Adipocyte (in vitro differentiated cells): ENCODE data around the gene MTF2.
"Not testable (repeated sequence)": the region's sequence is repeated elsewhere in the genome, so short reads cannot be mapped to it uniquely, and the experiment has no call there.

ENCODE experiments used
- DNase-seq: peaks from one replicate; pipeline ENCODE4 v3.0.0-alpha.2; 2015; ENCODE audit warnings: low read depth
- H3K27me3 ChIP-seq: replicated peaks from 2 replicates; pipeline ENCODE4 v1.7.0; 2013; ENCODE audit warnings: mild to moderate bottlenecking, low read length, moderate library complexity; ENCODE audit not compliant: control insufficient read depth, insufficient read depth
- H3K36me3 ChIP-seq: 2 replicates; pipeline ENCODE4 v1.7.0; 2013; ENCODE audit warnings: low read length, mild to moderate bottlenecking, moderate library complexity; ENCODE audit not compliant: control insufficient read depth, insufficient read depth, severe bottlenecking
- H3K4me1 ChIP-seq: 2 replicates; pipeline ENCODE4 v1.7.0; 2013; ENCODE audit warnings: mild to moderate bottlenecking, low read length, moderate library complexity; ENCODE audit not compliant: control insufficient read depth, insufficient read depth
- H3K4me3 ChIP-seq: 2 replicates; pipeline ENCODE4 v1.7.0; 2013; ENCODE audit warnings: mild to moderate bottlenecking, low read length, moderate library complexity
- H3K9ac ChIP-seq: 2 replicates; pipeline ENCODE4 v1.7.0; 2013; ENCODE audit warnings: mild to moderate bottlenecking, low read length, moderate library complexity
- H3K9me3 ChIP-seq: 2 replicates; pipeline ENCODE4 v1.7.0; 2013; ENCODE audit warnings: mild to moderate bottlenecking, low read length, moderate library complexity; ENCODE audit not compliant: control insufficient read depth

The MTF2 gene

DNA sequence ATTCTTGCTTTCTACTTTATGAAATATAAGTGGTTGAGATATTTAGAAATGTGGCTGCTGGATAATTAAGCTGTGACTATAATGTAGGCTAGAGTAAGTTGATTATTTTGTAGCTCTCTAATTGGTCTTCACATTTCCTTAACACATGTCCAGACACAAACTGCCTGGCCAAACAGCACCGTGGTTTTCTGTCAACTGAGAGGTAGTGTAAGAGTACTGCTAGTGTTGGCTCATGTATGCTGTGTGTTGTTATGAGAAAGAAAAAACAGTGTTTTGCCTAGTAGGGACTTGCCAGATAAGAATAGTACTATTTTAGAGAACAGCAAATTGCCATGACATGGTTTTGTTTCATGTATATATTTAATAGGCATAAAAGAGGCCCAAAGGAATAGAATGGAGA is 64.1 kb downstream of the MTF2 start:
- no peak for DNase-seq
- H3K36me3 ChIP-seq = peaks cover 3% of the 10 kb centered on the region
- H3K9ac ChIP-seq = no peak overlapping the region
- H3K9me3 ChIP-seq = no peaks in the 10 kb centered on the region
- peaks cover 5% of the 10 kb centered on the region for H3K4me1 ChIP-seq
- H3K27me3 ChIP-seq = no peaks in the 10 kb centered on the region
- H3K4me3 ChIP-seq = no peak overlapping the region

DNA sequence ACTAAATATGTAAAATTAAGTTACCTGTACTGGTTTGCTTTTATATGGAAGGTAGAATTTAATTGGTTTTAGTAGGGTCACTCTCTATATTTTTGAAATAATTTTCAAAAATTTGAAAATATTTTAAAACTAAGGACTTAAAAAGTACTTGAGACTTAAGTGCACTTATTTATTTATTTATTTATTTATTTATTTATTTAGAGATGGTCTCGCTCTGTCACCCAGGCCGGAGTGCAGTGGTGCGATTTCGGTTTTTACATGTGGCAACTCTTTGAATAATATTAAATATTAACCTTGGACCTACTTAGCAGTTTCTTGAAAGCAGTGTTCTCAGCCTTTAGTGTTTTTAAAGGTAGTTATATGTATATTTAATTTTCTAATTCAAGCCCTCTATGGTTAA is 64.7 kb downstream of the MTF2 start:
- no peaks in the 10 kb centered on the region for H3K9me3 ChIP-seq
- H3K4me3 ChIP-seq = no peak overlapping the region
- no peaks in the 10 kb centered on the region for H3K27me3 ChIP-seq
- no peak overlapping the region for H3K9ac ChIP-seq
- peaks cover 9% of the 10 kb centered on the region for H3K36me3 ChIP-seq
- DNase-seq = no peak
- peaks cover 5% of the 10 kb centered on the region for H3K4me1 ChIP-seq

- H3K4me3 ChIP-seq = no peak overlapping the region
- peak; percentile 21 for DNase-seq
- no peak overlapping the region for H3K9ac ChIP-seq
- H3K27me3 ChIP-seq = no peaks in the 10 kb centered on the region
- peaks cover 52% of the 10 kb centered on the region for H3K36me3 ChIP-seq
- no peaks in the 10 kb centered on the region for H3K9me3 ChIP-seq
- H3K4me1 ChIP-seq = peaks cover 5% of the 10 kb centered on the region
These were observed 68.9 kb downstream of the MTF2 start for GRCh38 chr1:93148001-93148400.

- H3K27me3 ChIP-seq = no peaks in the 10 kb centered on the region
- peaks cover 79% of the 10 kb centered on the region for H3K36me3 ChIP-seq
- no peak overlapping the region for H3K9ac ChIP-seq
- H3K4me3 ChIP-seq = no peak overlapping the region
- DNase-seq = no peak
- H3K4me1 ChIP-seq = peaks cover 5% of the 10 kb centered on the region
- no peaks in the 10 kb centered on the region for H3K9me3 ChIP-seq
These were observed 71.6 kb downstream of the MTF2 start for GRCh38 chr1:93150729-93151128.

GRCh38 chr1:93151474-93151873 is 72.4 kb downstream of the MTF2 start:
- Histone ChIP-seq H3K27me3 (no peaks in the 10 kb centered on the region), H3K4me3 (no peak overlapping the region), H3K36me3 (peaks cover 86% of the 10 kb centered on the region), H3K9me3 (no peaks in the 10 kb centered on the region), H3K4me1 (peaks cover 5% of the 10 kb centered on the region), H3K9ac (no peak overlapping the region)
- DNase-seq = no peak

GRCh38 chr1:93152835-93153234 is 73.8 kb downstream of the MTF2 start:
- Histone ChIP-seq H3K4me3 (no peak overlapping the region), H3K27me3 (no peaks in the 10 kb centered on the region), H3K9ac (no peak overlapping the region), H3K4me1 (peaks cover 3% of the 10 kb centered on the region), H3K9me3 (no peaks in the 10 kb centered on the region), H3K36me3 (peaks cover 98% of the 10 kb centered on the region)
- DNase-seq = no peak

DNA sequence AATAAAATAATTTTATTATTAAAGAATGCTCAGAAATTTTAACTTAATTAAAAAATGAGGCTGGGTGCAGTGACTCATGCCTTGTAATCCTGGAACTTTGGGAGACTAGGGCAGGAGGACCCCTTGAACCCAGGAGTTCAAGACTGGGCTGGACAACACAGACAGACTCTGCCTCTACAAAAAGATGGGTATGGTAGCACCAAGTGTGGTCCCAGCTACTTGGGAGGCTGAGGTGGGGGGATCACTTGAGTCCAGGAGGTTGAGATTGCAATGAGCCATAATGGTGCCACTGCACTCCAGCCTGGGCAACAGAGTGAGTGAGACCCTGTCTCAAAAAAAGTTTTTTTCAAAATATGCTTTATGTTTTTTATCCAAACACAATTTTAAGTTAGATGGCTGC is 75.8 kb downstream of the MTF2 start:
- no peak for DNase-seq
- Histone ChIP-seq H3K36me3 (peaks cover 98% of the 10 kb centered on the region), H3K9ac (no peak overlapping the region)

GRCh38 chr1:93155335-93155734 is 76.3 kb downstream of the MTF2 start:
- Histone ChIP-seq H3K9ac (no peak overlapping the region), H3K4me3 (no peak overlapping the region), H3K36me3 (peaks cover 98% of the 10 kb centered on the region), H3K9me3 (no peaks in the 10 kb centered on the region), H3K27me3 (no peaks in the 10 kb centered on the region), H3K4me1 (no peaks in the 10 kb centered on the region)
- no peak for DNase-seq

More for the DNA sequence above, 75.8 kb downstream of the MTF2 start:
- Histone ChIP-seq H3K4me1 (no peaks in the 10 kb centered on the region), H3K4me3 (no peak overlapping the region), H3K27me3 (no peaks in the 10 kb centered on the region), H3K9me3 (no peaks in the 10 kb centered on the region)

DNA sequence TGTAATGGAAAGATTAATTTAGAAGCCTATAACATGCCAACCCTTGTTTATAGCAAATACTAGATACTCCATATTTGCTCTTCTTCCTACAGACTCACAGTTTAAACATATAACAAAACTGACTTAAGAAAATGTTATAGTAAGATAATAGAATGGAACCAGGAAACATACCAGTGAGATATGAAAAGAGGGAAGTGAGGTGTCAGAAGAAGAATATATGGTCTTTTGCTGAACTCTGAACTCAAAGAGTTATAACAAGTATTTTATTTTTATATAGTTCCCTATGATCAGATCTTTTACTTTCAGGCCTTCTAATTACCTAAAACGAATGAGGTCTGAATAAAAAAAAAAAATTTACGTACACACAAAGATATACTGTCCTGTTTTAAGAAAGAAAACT is 80.3 kb downstream of the MTF2 start:
- no peak for DNase-seq
- H3K36me3 ChIP-seq = peaks cover 66% of the 10 kb centered on the region
- no peaks in the 10 kb centered on the region for H3K9me3 ChIP-seq
- no peaks in the 10 kb centered on the region for H3K4me1 ChIP-seq
- no peak overlapping the region for H3K4me3 ChIP-seq
- H3K9ac ChIP-seq = no peak overlapping the region
- no peaks in the 10 kb centered on the region for H3K27me3 ChIP-seq

DNA sequence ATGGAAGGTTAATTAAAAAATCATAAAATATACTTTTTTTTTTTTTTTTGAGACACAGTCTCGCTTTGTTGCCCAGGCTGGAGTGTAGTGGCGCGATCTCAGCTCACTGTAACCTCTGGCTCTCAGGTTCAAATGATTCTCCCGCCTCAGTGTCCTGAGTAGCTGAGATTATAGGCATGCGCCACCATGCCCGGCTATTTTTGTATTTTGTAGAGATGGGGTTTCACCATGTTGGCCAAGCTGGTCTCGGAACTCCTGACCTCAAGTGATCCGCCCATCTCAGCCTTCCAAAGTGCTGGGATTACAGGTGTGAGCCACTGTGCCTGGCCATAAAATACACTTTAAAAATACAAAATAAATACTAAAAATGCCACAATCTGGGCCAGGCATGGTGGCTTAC is 84.2 kb downstream of the MTF2 start:
- not testable (repeated sequence) for H3K4me1 ChIP-seq, H3K9ac ChIP-seq, H3K27me3 ChIP-seq, DNase-seq, H3K9me3 ChIP-seq, H3K4me3 ChIP-seq
- peaks cover 31% of the 10 kb centered on the region for H3K36me3 ChIP-seq

DNA sequence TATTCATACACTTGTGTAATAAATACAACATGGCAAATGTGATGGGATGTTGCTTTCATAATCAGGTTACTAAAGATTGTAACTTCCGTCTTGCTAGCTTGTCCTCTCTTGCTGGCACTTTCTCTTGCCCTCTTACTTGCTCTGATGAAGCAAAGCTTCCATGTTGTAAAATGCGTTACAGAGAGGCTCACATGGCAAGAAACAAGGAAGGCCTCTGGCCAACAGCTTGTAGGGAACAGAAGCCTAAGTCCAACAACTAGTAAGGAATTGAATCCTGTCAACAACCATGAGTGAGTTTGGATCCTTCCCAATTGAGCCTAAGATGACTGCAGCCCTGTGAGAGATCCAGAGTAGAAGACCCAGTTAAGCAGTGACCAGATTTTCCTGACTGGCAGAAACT is 85.7 kb downstream of the MTF2 start:
- H3K27me3 ChIP-seq = no peaks in the 10 kb centered on the region
- H3K36me3 ChIP-seq = peaks cover 16% of the 10 kb centered on the region
- H3K9me3 ChIP-seq = no peaks in the 10 kb centered on the region
- DNase-seq = no peak
- no peak overlapping the region for H3K4me3 ChIP-seq
- H3K4me1 ChIP-seq = no peaks in the 10 kb centered on the region
- no peak overlapping the region for H3K9ac ChIP-seq

DNA sequence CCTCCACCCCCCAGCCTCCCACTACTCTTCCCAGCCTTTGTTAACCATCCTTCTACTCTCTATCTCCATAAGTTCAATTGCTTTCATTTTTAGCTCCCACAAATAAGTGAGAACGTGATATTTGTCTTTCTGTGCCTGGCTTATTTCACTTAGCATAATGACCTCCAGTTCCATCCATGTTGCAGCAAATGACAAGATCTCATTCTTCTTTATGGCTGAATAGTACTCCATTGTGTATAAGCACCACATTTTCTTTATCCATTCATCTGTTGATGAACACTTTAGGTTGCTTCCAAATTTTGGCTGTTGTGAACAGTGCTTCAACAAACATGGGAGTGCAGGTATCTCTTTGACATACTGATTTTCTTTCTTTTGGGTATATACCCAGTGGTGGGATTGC is 86.8 kb downstream of the MTF2 start:
- H3K36me3 ChIP-seq = peaks cover 11% of the 10 kb centered on the region
- not testable (repeated sequence) for H3K27me3 ChIP-seq, DNase-seq, H3K4me1 ChIP-seq, H3K9me3 ChIP-seq, H3K9ac ChIP-seq, H3K4me3 ChIP-seq
